ENCODE results near the gene JMJD1C.

Gene JMJD1C

DNA sequence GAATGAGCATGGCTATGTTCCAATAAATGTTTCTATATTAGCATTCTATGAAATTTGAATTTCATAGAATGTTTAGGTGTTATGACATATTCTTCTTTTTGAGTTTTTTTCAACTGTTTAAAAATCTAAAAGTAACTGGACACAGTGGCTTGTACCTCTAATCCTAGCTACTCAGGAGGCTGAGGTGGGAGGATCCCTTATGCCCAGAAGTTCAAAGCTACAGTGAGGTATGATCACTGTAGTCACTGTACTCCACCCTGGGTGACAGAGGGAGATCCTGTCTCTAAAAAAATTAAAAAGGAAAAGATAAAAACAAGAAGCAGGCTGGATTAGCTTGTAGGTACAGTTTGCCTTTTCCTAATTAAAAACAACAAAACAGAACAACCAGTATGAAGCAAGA lies 237.5 kb downstream of the JMJD1C start:
- no peak for DNase-seq (ENCODE audit: low read depth in 2 of 2)

DNA sequence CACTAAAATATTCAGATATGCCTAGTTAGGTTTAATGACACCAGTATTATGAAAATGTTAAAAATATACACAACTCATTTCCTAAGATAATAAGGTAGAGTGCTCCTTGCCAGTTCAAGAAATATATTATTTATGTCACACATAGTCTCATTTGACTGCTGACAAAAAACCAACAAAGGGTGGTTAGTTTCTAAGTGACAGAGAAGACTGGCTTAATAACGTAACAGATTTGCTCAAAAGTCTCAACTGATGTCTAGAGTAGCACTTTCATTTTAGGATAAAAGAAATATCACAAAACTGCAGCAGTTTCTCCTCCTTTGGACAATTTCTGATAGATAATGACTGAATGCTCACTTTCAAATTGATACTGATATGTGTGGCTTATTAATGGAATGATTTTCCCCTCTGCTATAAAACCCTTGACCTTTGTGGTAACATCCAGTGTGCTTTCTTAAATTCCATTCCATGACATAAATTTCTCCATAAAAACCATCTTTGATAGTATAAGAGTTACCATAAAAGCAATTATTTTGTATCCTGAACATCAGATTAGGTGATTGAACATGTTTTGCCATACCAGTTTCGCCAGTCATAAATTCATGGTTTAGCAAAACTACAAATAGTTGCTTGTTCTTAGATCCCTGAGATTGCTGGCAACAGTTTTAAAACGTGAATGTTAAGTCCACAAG lies 238.4 kb downstream of the JMJD1C start:
- DNase-seq (ENCODE audit: low read depth in 2 of 2): no peak

DNA sequence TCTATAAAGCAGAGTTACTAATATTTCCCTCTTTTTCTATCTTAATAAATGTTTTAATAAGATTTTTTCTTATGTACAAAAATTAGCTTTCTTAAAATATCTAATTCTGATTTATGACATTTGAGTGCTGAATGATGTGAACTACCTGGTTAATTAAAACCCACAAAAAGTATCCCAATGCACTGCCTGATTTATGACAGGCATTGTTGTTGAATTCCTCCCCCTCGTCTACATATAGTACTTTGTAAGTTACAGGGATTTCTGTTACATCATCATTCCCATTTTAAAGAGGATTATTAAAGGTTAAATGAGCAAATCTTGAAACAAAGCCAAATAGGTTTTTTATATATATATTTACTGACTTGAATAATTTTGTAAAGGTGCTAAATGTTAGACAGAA lies 241.5 kb downstream of the JMJD1C start:
- DNase-seq (ENCODE audit: low read depth in 2 of 2): no peak

DNA sequence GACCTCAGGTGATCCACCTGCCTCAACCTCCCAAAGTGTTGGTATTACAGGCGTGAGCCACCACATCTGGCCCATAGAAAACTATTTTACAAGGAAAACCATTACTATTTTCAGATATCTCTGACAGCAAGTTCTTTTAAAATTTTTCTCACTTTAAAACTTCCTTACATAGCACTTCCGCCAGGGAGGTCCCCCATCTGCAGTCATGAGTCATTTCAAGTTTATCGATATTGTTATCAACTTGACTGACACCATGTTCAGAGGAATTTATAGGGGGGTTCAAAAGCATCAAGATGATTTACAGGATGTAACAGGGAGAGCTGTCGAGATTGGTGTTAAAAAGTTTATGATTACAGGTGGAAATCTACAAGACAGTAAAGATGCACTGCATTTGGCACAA lies 243.8 kb downstream of the JMJD1C start:
- DNase-seq (ENCODE audit: low read depth in 2 of 2): no peak

DNA sequence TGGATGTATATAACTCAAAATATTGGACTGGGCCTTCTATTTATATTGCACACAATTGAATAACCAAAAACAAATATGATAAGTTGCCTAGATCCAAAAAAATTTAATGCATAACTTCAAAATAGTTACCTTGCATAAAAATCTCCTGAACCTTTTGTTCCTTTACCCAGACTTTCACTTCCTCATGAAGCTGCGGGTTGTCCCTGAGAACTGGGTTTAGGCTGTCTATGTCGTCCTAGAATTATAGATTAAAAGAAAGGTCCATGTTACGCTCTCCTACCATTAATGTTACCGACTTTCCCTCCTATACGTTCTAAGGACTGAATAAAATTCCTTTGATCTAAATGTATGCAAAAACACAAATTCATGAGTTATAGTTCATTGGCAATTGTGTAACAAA lies 246.0 kb downstream of the JMJD1C start:
- DNase-seq (ENCODE audit: low read depth in 2 of 2): no peak

DNA sequence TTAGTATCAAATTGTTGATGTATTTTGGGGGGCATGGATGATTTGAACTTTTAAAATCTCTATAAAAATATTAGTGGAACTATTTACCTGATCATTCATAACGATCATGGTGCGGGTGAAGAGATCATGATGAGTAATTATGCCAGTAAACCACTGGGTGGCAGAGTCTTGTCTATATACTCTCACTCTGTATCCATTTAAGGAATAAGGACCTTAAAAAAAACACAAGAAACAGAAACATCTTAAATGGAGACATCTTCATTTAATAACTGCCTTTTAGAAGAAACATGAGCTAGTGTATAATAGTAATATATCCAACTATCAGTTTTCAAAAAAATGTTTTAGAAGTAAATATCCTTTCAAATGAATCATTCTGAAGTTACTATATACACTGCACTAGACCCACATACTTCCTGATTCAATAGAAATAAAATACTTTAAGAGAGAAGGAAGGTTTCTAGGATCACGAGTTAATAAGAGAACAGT lies 248.6 kb downstream of the JMJD1C start:
- no peak for DNase-seq (ENCODE audit: low read depth in 2 of 2)

DNA sequence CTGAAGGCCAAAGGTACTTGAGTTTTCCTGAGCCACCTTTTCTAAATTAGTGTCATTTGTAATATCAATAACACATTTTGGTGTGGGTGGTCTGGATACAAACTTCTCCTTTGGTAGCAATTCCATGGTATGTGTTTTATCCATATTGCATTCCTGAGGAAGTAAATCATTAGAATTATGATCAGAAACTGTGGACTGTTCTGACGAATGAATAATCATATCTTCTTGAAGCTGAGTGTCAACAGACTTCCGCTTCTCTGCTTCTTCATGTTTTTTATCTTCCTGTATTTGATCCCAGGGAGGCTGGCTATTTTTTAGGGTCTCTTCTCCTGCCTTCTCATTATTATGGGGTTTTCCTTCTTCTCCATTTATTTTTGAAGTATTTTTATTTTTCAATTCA lies 251.2 kb downstream of the JMJD1C start:
- DNase-seq (ENCODE audit: low read depth in 2 of 2): no peak

DNA sequence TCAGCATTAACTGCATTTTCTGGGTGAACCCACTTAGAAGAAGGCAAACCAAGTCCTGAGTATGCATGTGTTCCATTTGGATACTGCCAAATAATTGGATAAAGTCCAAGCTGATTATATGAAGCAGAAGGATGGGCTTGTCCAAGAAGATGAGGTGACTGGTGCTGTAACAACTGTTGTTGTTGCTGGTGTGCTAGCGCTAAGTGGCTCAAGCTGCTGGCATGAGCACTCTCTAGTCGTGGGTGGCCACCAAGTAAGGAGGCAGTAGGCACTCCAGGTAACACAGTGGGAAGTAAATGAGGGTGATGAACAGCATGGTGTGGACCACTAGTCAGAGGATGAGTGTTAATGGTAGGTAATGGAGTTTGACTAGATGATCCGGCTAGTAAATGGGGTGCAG lies 252.3 kb downstream of the JMJD1C start:
- no peak for DNase-seq (ENCODE audit: low read depth in 2 of 2)

DNA sequence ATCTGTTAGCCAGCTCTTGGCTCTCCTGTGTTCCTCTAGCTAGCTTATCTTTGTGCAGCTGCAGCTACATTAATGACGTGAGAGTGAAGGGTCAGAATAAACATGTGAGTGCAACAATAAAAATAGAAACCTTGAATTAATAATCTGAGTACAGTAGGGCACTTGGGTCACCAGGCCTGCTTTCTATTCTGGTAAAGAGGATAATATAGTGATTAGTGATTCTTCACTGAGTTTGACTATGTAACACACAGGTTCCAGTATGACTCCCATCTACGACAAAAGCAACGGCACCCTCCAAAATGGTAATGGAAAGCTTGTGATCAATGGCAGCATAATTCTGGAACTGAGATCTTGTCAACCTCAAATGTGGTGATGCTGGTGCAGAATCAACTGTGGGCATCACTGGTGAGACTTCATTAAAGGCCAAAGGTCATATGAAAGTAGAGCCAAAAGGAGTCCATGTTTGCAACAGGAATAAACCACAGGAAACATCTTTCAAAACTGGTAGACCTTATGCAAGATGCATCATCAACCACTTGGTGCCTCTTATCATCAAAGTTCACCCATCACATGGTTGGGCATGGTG lies 255.1 kb downstream of the JMJD1C start:
- no peak for DNase-seq (ENCODE audit: low read depth in 2 of 2)

DNA sequence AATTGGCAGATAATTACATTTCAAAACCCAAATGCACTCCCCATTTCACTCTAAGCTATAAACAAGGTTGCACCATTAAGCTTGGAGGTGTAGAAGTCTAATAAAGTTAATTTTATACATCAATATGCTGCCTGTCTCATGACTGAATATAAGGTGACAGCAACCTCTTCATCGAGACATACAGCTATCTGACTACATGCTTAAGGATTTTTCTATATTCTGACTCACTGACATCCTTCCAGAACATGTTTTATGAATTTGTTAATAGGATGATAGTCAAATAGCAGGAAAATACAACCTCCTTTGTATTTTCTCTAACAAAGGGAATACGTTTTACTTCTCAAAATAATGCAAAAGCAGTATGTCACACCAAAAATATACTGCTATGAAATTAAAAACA lies 256.1 kb downstream of the JMJD1C start:
- DNase-seq (ENCODE audit: low read depth in 2 of 2): no peak

DNA sequence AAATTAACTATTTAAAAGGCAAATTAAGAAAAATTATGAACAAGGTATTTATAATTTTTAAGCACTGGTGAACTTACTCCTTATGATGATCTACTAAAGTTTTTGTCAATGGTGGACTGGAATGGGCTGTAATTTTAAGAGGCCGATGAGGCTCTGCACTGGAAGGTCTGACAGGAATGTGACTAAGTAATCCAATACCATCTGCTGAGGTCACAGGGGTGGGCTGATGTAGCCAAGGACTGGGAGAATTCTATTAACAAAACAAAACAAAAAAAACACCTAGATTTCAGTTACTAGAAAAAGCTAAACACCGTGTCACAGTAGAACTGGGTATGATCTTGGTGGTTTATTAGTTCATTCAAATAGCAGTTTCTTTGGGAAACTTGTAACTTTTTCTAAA lies 256.8 kb downstream of the JMJD1C start:
- no peak for DNase-seq (ENCODE audit: low read depth in 2 of 2)

DNA sequence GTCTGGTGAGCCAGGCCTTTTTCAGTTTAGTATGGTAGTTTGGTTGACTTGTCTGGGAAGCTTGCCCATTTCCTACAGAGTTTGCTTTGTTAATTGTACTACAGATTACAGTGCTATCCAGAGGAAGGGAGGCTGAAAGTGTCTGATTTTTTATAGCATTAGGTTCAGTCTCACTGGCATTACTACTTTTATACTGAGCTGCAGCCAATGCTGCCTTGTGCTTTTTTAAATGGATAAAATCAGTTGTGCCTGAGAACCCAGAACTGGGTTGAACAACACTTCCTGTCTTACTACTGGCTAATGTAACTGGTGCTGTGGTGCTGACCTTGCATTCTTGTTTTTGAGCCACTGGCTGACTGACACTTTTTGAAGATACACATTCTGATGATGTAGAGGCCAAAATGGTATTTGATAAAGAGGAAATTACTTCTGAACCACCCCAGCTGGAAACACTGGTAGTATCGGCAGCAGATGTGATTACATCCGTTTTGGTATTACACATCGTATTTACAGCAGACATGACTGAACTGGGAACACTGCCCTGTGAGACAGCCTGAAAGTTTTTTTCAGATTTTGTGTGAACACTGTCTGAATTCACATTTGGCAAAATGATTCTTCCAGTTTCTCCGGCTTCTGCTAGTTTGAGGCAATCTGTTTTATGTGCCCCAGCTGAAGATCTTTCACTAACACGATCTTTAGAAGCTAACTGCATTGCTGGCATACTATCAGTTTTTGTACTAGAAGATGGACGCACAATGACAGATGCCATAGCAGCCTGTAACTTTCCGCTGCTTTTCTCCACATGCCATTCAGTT lies 258.6 kb downstream of the JMJD1C start:
- DNase-seq (ENCODE audit: low read depth in 2 of 2): no peak

DNA sequence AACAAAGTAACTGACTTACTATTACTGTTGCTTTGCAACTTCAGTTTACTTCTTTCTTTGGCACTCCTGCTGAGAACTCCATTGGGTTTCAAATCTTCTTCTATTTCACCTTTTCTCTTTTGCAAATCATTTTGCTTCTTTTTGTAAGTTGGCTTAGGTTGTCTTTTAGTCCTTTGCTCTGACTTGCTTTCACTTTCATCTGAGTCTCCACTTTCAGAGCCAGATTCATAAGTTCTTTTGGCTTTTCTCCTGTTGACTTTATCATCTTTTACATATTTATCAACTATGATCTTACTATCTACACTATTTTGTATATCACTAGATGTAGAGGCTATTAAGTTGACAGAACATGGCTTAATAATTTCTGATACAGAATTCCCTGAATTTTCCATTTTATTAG lies 259.2 kb downstream of the JMJD1C start:
- DNase-seq (ENCODE audit: low read depth in 2 of 2): no peak

DNA sequence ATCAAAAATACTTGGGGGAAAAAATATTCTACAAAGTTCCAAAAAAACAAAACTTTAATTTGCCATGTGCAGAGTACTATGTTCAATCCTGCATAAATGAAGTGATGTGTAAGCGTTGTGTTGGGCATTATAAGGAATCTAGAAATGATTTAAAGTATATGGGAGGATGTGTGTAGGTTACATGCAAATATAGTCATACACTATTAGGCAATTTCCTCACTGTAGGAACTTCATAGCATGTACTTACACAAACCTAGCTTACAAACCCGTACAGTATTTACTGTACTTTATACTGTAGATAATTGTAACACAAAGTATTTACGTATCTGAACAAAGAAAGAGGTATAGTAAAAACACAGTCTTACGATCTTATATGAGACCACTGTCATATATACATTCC lies 260.4 kb downstream of the JMJD1C start:
- no peak for DNase-seq (ENCODE audit: low read depth in 2 of 2)

DNA sequence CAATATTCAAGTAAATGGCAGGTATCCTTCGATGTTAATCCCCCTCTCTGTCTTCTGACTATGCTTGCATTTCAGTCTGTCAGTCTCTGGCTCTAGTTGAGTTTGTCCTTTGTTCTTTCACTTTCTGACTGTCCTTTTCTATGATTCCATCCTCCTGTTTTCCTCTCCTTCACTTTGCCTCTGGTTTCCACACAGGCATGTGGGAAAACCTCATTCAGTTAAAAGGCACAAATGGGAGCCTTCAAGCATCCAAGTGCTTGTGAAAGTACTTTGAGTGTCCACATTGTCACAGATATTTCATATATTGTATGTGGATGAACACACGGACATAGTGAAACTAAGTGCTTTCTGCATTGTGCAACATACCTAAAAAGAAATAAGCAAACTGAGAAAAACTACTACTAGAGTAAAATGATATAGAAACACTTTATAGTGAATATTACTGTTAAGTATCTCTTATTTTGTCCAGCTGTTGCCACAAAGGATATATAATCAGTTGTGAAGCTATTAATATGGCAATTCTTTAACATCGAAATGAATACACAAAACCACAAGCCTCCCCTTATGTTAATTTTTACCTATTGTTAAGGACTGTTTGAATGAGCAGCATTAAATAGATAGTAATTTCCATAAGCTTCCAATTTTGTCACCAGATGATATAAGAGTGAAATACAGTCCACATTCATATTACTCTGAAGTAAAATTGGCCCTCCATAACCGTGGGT lies 260.9 kb downstream of the JMJD1C start:
- no peak for DNase-seq (ENCODE audit: low read depth in 2 of 2)

DNA sequence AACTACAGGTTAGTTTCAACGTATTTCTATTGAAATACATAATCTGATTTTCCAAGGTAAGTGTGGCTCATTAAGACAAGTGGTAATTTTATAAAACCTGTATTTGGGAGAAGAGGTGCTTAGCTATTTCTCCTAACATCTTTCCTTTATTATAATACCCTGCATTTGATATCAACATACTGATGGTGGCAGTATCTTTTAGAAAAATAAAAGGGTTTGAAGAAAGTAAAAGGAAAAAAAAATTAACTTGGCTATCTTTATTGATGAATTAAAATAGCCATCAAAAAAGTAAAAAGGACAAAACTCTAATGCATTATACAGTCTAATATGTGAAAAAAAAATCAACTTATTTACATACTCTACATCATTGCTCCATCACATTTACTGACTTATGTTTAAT lies 264.7 kb downstream of the JMJD1C start:
- DNase-seq (ENCODE audit: low read depth in 2 of 2): no peak

DNA sequence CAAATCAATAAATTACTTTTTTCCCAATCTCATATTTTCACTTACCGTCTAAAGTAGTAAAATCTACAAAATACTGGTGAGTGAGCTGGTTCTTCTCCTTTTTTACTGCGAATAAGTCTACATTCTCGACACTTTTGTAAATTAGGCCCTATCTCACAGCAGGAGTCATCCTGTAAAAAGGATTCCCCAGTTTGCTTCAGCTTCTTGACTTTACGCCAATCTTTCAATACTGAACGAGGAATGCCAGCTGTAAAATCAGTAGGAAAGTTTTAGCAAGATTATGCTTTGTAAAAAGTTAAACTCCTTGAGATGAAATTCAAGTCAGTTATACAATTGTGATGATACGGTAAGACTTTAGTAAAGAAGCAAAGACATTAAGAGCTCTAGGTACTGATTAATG lies 265.3 kb downstream of the JMJD1C start:
- no peak for DNase-seq (ENCODE audit: low read depth in 2 of 2)

DNA sequence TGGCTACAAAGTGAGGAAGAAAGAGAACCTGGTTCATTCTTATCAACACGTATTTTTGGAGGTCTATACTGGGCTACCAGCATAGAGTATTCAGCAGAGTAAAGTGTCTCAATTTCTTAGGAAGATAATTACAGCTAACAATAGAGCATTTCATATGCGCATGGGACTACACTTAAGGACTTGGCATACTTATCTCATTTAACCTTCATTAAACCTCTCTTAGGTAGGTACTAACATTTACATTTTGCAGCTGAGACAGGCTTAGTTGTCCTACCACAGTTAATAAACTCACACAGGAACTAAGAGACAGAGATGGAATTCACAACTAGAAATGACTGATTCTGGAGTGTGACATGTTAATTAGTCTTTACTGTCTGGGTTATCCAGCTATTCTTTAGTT lies 266.1 kb downstream of the JMJD1C start:
- no peak for DNase-seq (ENCODE audit: low read depth in 2 of 2)

DNA sequence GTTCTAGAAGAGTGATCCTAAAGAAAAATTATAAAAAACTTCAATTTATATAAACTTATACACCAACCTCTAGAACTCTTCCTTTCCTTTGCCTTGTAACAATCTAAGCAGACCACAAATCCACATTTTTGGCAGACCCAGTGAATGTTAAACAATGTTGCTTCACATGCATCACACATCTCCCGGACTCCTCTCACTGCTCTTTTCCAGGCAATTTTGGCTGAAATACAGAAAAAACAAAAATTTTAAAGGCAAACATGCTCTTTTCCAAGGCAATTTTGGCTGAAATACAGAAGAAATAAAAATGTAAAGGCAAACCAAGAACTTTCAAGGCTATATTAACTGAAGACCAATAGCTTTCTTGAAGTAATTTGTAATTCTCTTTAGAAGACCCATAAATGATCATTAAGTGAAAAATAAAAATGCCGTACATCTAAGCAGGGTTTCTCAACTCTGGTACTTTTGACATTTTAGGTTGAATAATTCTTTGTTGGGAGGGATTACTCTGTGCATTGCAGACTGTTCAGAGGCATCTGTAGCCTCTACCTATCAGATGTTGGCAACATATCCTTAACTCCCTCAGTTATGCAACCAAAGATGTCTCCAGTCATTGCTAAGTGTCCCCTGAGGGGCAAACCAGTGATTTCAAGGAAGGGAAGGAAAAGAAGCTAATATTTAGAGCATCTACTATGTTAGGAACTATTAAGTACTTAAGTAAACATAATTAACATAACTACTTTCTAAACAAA lies 268.3 kb downstream of the JMJD1C start:
- no peak for DNase-seq (ENCODE audit: low read depth in 2 of 2)

DNA sequence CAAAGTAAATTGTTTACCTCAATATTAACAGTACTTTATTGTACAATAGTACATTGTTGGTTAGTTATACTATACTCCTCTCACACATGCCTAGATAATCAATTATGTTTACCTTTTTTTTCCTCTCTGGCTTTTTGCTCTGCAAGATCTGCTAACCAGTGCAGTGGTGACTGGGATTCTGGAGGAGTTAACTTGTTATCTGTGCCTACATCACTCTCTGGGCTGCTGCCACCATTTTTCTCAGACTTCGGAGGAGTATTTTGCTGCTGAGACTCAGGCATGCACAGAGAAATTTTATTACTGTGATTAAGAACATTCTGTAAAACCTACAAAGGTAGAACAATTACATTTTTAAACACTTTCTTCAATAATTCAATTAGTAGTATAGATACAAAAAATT lies 273.0 kb downstream of the JMJD1C start:
- DNase-seq (ENCODE audit: low read depth in 2 of 2): no peak

DNA sequence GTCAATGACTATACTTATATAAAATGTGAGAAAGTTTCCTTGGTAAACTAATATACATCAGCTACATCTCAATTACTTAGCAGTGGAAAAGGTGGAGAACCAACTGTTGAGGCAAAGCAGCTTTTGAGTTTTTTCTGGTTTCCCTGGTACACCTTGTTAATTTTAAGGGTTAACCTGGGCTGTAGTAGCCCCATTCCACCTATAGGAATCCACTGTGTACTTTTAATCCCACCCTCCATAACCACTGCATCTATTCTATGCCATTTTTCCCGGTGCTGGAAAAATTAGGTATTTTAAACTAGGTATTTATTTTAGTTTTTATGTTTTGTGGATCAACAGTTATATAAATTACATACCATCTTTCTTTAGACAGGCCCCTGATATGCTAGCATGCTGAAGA lies 290.2 kb downstream of the JMJD1C start:
- no peak for DNase-seq (ENCODE audit: low read depth in 2 of 2)
